ENCODE data around the gene ZNFX1. TPM values are rescaled to one million over a fixed set of nuclear protein-coding genes. Genes with fewer than 3 reads are reported as not detected.

Gene ZNFX1
- total and polyA plus RNA-seq, 2 donors (not counting 1 experiment from before 2014, with no cell fraction given) = 10.3 to 37.9 TPM

DNA sequence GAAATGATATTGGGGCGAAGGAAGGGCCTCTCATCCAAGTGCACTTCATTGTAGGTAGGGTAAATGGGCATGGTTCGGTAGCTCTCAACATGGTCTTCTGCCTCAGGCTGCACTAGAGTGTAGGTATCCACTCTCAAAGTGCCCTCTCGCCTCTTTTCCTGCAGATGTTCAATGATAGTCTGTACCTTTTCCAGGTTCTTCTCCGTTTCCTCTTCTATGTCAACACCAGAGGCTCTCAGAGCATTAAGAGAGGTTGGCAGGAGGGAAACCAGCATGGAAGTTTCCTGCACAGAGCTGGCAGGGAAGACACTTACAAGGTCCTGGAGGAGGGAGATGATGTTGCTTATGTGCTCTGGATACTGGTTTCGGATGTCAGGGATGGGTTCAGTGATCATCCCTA is 7.1 kb downstream of the ZNFX1 start:
- H3K27me3 ChIP-seq (replicated peaks in 1 of 4; ENCODE audit: control extremely low read depth in 1 of 4, control insufficient read depth in 3 of 4, insufficient read depth in 4 of 4, low read length in 3 of 4) = no peaks in the 10 kb centered on the region
- intact Hi-C loops (cut with micrococcal nuclease) = no loop called here
- DNase-seq (no peak), ATAC-seq (ENCODE audit: low read depth) (no peak)
- peaks cover 29 to 51% of the 10 kb centered on the region in 2 donors for H3K4me1 ChIP-seq (ENCODE audit: control insufficient read depth in 2 of 2, insufficient read depth in 2 of 2, low read length in 2 of 2)
- H3K36me3 ChIP-seq (replicated peaks in 1 of 2; ENCODE audit: control extremely low read depth in 1 of 2, control insufficient read depth in 1 of 2, extremely low read depth in 1 of 2, insufficient read depth in 2 of 2, low read length in 1 of 2) = peaks cover 12 to 54% of the 10 kb centered on the region in 2 experiments
- H2AFZ ChIP-seq (ENCODE audit: insufficient read depth, low read depth, low read length, poor library complexity, severe bottlenecking) = no peak overlapping the region
- Mint-ChIP-seq H3K27me3 (no peaks in the 10 kb centered on the region), H3K27ac (peak overlapping the region; percentile 17), H3K9me3 (ENCODE audit: insufficient read depth) (peaks cover 9% of the 10 kb centered on the region), H3K4me3 (no peak overlapping the region), H3K4me1 (peaks cover 57% of the 10 kb centered on the region)
- 100% methylated on average over 3 of the region's 5 CpGs for WGBS (ENCODE audit: insufficient coverage)
- POLR2A ChIA-PET = no interaction called here
- CTCF ChIA-PET = interaction anchor here (0.8 kb wide), 1 partner anchor 9 kb away, joined by 3 read pairs; no protein-coding TSS in a partner anchor
- H4K20me1 ChIP-seq (ENCODE audit: control insufficient read depth, insufficient read depth, low read length, poor library complexity, severe bottlenecking) = peaks cover 24% of the 10 kb centered on the region
- H3K9ac ChIP-seq (ENCODE audit: low read length) = no peak overlapping the region
- H3K79me2 ChIP-seq (ENCODE audit: control insufficient read depth, insufficient read depth, low read length) = peaks cover 79% of the 10 kb centered on the region
- no peak overlapping the region for H3K4me3 ChIP-seq (ENCODE audit: control extremely low read depth in 1 of 5, extremely low read depth in 1 of 5, insufficient read depth in 1 of 5, low read depth in 2 of 5, low read length in 4 of 5)
- no peak overlapping the region for H3K27ac ChIP-seq (ENCODE audit: low read length in 2 of 2)
- no peak overlapping the region for H3K4me2 ChIP-seq (replicated peaks; ENCODE audit: low read depth, low read length, poor library complexity, severe bottlenecking)
- TF ChIP-seq EZH2 (IDR thresholded peaks at IDR 0.05; ENCODE audit: borderline replicate concordance, insufficient read depth, low read depth, low read length, poor library complexity, severe bottlenecking) = no peak
- TF ChIP-seq, protein P1, sequence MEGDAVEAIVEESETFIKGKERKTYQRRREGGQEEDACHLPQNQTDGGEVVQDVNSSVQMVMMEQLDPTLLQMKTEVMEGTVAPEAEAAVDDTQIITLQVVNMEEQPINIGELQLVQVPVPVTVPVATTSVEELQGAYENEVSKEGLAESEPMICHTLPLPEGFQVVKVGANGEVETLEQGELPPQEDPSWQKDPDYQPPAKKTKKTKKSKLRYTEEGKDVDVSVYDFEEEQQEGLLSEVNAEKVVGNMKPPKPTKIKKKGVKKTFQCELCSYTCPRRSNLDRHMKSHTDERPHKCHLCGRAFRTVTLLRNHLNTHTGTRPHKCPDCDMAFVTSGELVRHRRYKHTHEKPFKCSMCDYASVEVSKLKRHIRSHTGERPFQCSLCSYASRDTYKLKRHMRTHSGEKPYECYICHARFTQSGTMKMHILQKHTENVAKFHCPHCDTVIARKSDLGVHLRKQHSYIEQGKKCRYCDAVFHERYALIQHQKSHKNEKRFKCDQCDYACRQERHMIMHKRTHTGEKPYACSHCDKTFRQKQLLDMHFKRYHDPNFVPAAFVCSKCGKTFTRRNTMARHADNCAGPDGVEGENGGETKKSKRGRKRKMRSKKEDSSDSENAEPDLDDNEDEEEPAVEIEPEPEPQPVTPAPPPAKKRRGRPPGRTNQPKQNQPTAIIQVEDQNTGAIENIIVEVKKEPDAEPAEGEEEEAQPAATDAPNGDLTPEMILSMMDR (IDR thresholded peaks at IDR 0.05) = no peak
- peaks cover 0 to 4% (median 1%) of the 10 kb centered on the region in 3 donors for H3K9me3 ChIP-seq (ENCODE audit: control extremely low read depth in 1 of 3, control insufficient read depth in 2 of 3, insufficient read depth in 1 of 3, low read length in 2 of 3)

DNA sequence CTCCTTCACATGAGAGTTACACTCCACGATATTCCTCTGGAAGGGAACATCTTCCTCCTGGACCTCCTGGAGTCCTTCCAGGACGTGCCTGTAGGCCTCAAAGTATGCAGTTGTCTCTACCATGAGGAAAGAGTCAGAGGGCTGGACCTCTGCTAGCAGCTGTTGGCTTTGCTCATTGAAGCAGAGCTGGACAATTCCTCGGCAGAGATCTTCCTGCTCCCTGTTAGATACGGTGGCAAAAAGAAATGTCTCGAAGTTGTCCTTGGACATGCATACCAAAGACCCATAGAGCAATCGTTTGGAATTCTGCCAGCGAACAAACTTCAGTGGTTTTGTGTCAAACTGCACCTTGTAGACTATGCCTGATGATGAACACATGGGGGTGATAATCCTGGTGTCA is 7.7 kb downstream of the ZNFX1 start:
- Mint-ChIP-seq H3K4me3 (peak overlapping the region; percentile 23), H3K27me3 (no peaks in the 10 kb centered on the region), H3K27ac (peak overlapping the region; percentile 6), H3K9me3 (ENCODE audit: insufficient read depth) (peaks cover 9% of the 10 kb centered on the region), H3K4me1 (peaks cover 56% of the 10 kb centered on the region)
- ChIA-PET CTCF (no interaction called here), POLR2A (no interaction called here)
- H4K20me1 ChIP-seq (ENCODE audit: control insufficient read depth, insufficient read depth, low read length, poor library complexity, severe bottlenecking) = peaks cover 25% of the 10 kb centered on the region
- peak overlapping the region; percentile 0 for H3K4me2 ChIP-seq (replicated peaks; ENCODE audit: low read depth, low read length, poor library complexity, severe bottlenecking)
- no peak for TF ChIP-seq EZH2 (IDR thresholded peaks at IDR 0.05; ENCODE audit: borderline replicate concordance, insufficient read depth, low read depth, low read length, poor library complexity, severe bottlenecking)
- TF ChIP-seq, protein P1 (IDR thresholded peaks at IDR 0.05) = no peak
- H3K27me3 ChIP-seq (replicated peaks in 1 of 4; ENCODE audit: control extremely low read depth in 1 of 4, control insufficient read depth in 3 of 4, insufficient read depth in 4 of 4, low read length in 3 of 4) = no peaks in the 10 kb centered on the region
- no peak for ATAC-seq (ENCODE audit: low read depth)
- H3K4me3 ChIP-seq (ENCODE audit: control extremely low read depth in 1 of 5, extremely low read depth in 1 of 5, insufficient read depth in 1 of 5, low read depth in 2 of 5, low read length in 4 of 5) = no peak overlapping the region
- peaks cover 29 to 46% of the 10 kb centered on the region in 2 donors for H3K4me1 ChIP-seq (ENCODE audit: control insufficient read depth in 2 of 2, insufficient read depth in 2 of 2, low read length in 2 of 2)
- H3K27ac ChIP-seq (ENCODE audit: low read length in 2 of 2) = no peak overlapping the region
- H2AFZ ChIP-seq (ENCODE audit: insufficient read depth, low read depth, low read length, poor library complexity, severe bottlenecking) = no peak overlapping the region
- H3K9me3 ChIP-seq (ENCODE audit: control extremely low read depth in 1 of 3, control insufficient read depth in 2 of 3, insufficient read depth in 1 of 3, low read length in 2 of 3) = peaks cover 0 to 4% (median 1%) of the 10 kb centered on the region in 3 donors
- H3K36me3 ChIP-seq (replicated peaks in 1 of 2; ENCODE audit: control extremely low read depth in 1 of 2, control insufficient read depth in 1 of 2, extremely low read depth in 1 of 2, insufficient read depth in 2 of 2, low read length in 1 of 2) = peaks cover 12 to 54% of the 10 kb centered on the region in 2 experiments
- intact Hi-C loops (cut with micrococcal nuclease) = no loop called here
- H3K79me2 ChIP-seq (ENCODE audit: control insufficient read depth, insufficient read depth, low read length) = peaks cover 78% of the 10 kb centered on the region
- DNase-seq = no peak
- whole genome bisulfite sequencing (ENCODE audit: insufficient coverage) = 86% methylated on average over 7 of the region's 7 CpGs
- H3K9ac ChIP-seq (ENCODE audit: low read length) = no peak overlapping the region

All from B cell (primary cell).